Activated CD4-positive, alpha-beta T cell treated with anti-CD3 and anti-CD28 coated beads, Interleukin-2, amount 10 ng/mL, durations not matched to agents 7 days and 5 days (primary cell): ENCODE data around the gene BMS1. TPM values are rescaled to one million over a fixed set of nuclear protein-coding genes. Genes with fewer than 3 reads are reported as not detected.
"Not testable (repeated sequence)": the region's sequence is repeated elsewhere in the genome, so short reads cannot be mapped to it uniquely, and the experiment has no call there.

Source experiments
- CTCF ChIA-PET: fragments of 350-600 bp; sonication (Branson Sonifier 250); formaldehyde crosslinking; loops from one replicate; lab custom pipeline; 2021; ENCODE audit warnings: antibody characterized with exemption; lab: Charles Lee
- POLR2A ChIA-PET: fragments of 350-600 bp; sonication (Branson Sonifier 250); formaldehyde crosslinking; loops from one replicate; lab custom pipeline; 2021; ENCODE audit warnings: antibody characterized with exemption; lab: Charles Lee
- DNase-seq: peaks from one replicate; pipeline ENCODE4 v3.0.0-alpha.2; 2020
- H3K27ac Mint-ChIP-seq: one replicate; pipeline ENCODE4 v1.8.0; 2021; ENCODE audit warnings: mild to moderate bottlenecking, moderate library complexity, mixed read lengths
- H3K27me3 Mint-ChIP-seq: one replicate; pipeline ENCODE4 v1.8.0; 2021; ENCODE audit warnings: mixed read lengths
- H3K36me3 Mint-ChIP-seq: one replicate; pipeline ENCODE4 v1.8.0; 2021; ENCODE audit warnings: low read depth, mixed read lengths
- H3K4me1 Mint-ChIP-seq: one replicate; pipeline ENCODE4 v1.8.0; 2021; ENCODE audit warnings: mixed read lengths
- H3K4me3 Mint-ChIP-seq: one replicate; pipeline ENCODE4 v1.8.0; 2021; ENCODE audit warnings: mild to moderate bottlenecking, moderate library complexity, mixed read lengths
- H3K9me3 Mint-ChIP-seq: one replicate; pipeline ENCODE4 v1.8.0; 2021; ENCODE audit warnings: mixed read lengths
- total RNA-seq, 2 experiments: library from RNA; stranded (reverse); gene quantifications; one replicate each; pipeline ENCODE4 v1.2.3, GENCODE V29; 2021

Gene BMS1
- total RNA-seq, 2 experiments from 2014 or later, result 15.9 to 16.2 TPM

DNA sequence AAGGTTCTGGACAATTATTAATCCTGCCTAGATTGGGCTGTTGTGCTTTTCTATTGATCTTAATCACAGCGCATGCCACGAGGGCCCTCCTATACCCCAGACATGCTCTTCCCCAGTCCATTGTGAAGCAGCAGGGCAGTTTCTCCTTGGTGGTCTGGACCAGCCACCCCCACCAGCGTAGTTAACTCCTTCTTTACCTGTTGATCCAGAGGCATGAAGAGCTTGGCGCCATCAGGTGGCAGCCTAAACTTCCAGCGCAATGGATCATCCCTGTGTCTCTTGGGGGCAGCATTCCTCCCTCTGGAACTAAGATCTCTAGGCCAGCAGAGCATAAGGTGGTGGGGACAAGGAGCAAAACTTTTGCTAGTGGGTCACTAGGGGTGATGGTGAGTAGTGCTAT lies 62.2 kb downstream of the BMS1 start:
- H3K27ac Mint-ChIP-seq, CTCF ChIA-PET, DNase-seq, H3K9me3 Mint-ChIP-seq, H3K36me3 Mint-ChIP-seq, POLR2A ChIA-PET, H3K4me3 Mint-ChIP-seq, H3K4me1 Mint-ChIP-seq: not testable (repeated sequence)
- H3K27me3 Mint-ChIP-seq, result peaks cover 20% of the 10 kb centered on the region

DNA sequence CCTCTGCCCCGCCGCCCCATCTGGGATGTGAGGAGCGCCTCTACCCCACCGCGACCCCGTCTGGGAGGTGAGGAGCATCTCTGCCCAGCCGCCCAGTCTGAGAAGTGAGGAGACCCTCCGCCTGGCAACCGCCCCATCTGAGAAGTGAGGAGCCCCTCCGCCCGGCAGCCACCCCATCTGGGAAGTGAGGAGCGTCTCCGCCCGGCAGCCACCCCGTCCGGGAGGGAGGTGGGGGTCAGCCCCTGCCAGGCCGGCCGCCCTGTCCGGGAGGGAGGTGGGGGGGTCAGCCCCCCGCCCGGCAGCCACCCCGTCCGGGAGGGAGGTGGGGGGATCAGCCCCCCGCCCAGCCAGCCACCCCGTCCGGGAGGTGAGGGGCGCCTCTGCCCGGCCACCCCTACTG lies 64.7 kb downstream of the BMS1 start:
- POLR2A ChIA-PET, H3K36me3 Mint-ChIP-seq, H3K27ac Mint-ChIP-seq, H3K4me1 Mint-ChIP-seq, H3K4me3 Mint-ChIP-seq, CTCF ChIA-PET, DNase-seq, H3K9me3 Mint-ChIP-seq: not testable (repeated sequence)
- peaks cover 20% of the 10 kb centered on the region for H3K27me3 Mint-ChIP-seq

DNA sequence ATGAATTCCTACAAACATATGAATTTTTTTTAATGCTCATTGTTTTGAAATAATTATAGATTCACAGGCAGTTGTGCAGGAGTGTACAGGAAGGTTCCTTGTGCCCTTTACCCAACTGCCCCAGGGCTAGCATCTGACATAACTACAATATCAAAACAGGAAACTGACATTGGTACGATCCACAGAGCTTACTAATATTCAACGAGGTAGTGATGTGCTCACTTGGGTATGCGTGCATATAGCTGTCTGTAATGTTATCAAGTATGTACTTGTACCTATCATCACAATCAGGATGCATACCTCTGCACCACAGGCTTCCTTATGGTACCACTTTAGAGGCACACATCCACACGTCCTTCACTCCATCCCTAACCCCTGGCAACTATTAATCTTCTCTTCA lies 68.3 kb downstream of the BMS1 start:
- Mint-ChIP-seq H3K9me3 (no peaks in the 10 kb centered on the region), H3K27ac (no peak overlapping the region), H3K4me3 (no peak overlapping the region), H3K36me3 (no peaks in the 10 kb centered on the region), H3K4me1 (no peaks in the 10 kb centered on the region), H3K27me3 (peaks cover 37% of the 10 kb centered on the region)
- ChIA-PET POLR2A (no interaction called here), CTCF (no interaction called here)
- no peak for DNase-seq

DNA sequence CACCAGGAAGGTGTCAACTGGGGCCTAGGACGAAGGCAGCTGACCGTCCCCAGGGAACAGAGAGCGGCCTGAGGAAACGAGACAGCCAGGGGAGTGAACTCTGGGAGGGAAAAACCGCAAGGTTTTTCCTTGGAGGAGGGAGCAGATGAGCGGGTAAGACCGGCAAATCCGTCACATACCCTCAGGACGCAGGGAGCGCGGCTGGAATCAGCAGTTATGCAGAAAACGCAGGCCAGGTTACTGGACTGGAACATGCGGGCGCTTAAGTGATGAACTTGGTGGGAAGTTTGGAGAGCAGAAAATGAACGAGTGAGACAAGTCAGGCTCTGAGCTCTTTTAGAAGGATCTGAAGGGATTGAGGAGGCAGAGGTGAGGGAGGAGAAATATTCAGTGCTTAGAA lies 76.7 kb downstream of the BMS1 start:
- Mint-ChIP-seq H3K4me3 (no peak overlapping the region), H3K27me3 (peaks cover 44% of the 10 kb centered on the region), H3K36me3 (no peaks in the 10 kb centered on the region), H3K4me1 (no peaks in the 10 kb centered on the region), H3K27ac (no peak overlapping the region), H3K9me3 (no peaks in the 10 kb centered on the region)
- DNase-seq, result no peak
- ChIA-PET CTCF (no interaction called here), POLR2A (no interaction called here)

GRCh38 chr10:42860016-42860415 lies 77.4 kb downstream of the BMS1 start:
- H3K4me3 Mint-ChIP-seq, H3K36me3 Mint-ChIP-seq, H3K27ac Mint-ChIP-seq, DNase-seq, H3K9me3 Mint-ChIP-seq, POLR2A ChIA-PET, CTCF ChIA-PET, H3K4me1 Mint-ChIP-seq: not testable (repeated sequence)
- H3K27me3 Mint-ChIP-seq, result peaks cover 45% of the 10 kb centered on the region

- H3K4me1 Mint-ChIP-seq, H3K27ac Mint-ChIP-seq, DNase-seq, POLR2A ChIA-PET, CTCF ChIA-PET, H3K36me3 Mint-ChIP-seq, H3K9me3 Mint-ChIP-seq, H3K4me3 Mint-ChIP-seq: not testable (repeated sequence)
- peaks cover 38% of the 10 kb centered on the region for H3K27me3 Mint-ChIP-seq
Measured at GRCh38 chr10:42862801-42863200, 80.2 kb downstream of the BMS1 start.

- peaks cover 40% of the 10 kb centered on the region for H3K27me3 Mint-ChIP-seq
- ChIA-PET POLR2A (no interaction called here), CTCF (no interaction called here)
- no peak overlapping the region for H3K27ac Mint-ChIP-seq
- H3K4me3 Mint-ChIP-seq, result no peak overlapping the region
- DNase-seq, result no peak
- H3K4me1 Mint-ChIP-seq, result peaks cover 3% of the 10 kb centered on the region
- no peaks in the 10 kb centered on the region for H3K36me3 Mint-ChIP-seq
- H3K9me3 Mint-ChIP-seq, result no peaks in the 10 kb centered on the region
Measured at GRCh38 chr10:42864575-42864974, 82.0 kb downstream of the BMS1 start.

- CTCF ChIA-PET, result interaction anchor here (0.9 kb wide), 1 partner anchor 223 kb away, joined by 3 read pairs; no protein-coding TSS in a partner anchor
- Mint-ChIP-seq H3K4me3 (no peak overlapping the region), H3K27me3 (peaks cover 38% of the 10 kb centered on the region), H3K4me1 (peaks cover 3% of the 10 kb centered on the region), H3K27ac (no peak overlapping the region), H3K36me3 (no peaks in the 10 kb centered on the region), H3K9me3 (no peaks in the 10 kb centered on the region)
- POLR2A ChIA-PET, result no interaction called here
- no peak for DNase-seq
Measured at GRCh38 chr10:42865716-42866114, 83.1 kb downstream of the BMS1 start.

- CTCF ChIA-PET, result interaction anchor here (0.9 kb wide), 1 partner anchor 223 kb away, joined by 3 read pairs; no protein-coding TSS in a partner anchor
- Mint-ChIP-seq H3K9me3 (no peaks in the 10 kb centered on the region), H3K4me3 (no peak overlapping the region), H3K36me3 (no peaks in the 10 kb centered on the region), H3K4me1 (peaks cover 3% of the 10 kb centered on the region), H3K27ac (no peak overlapping the region), H3K27me3 (peaks cover 37% of the 10 kb centered on the region)
- POLR2A ChIA-PET, result no interaction called here
- peak; percentile 45 for DNase-seq
Measured at GRCh38 chr10:42866115-42866995, 83.8 kb downstream of the BMS1 start.

DNA sequence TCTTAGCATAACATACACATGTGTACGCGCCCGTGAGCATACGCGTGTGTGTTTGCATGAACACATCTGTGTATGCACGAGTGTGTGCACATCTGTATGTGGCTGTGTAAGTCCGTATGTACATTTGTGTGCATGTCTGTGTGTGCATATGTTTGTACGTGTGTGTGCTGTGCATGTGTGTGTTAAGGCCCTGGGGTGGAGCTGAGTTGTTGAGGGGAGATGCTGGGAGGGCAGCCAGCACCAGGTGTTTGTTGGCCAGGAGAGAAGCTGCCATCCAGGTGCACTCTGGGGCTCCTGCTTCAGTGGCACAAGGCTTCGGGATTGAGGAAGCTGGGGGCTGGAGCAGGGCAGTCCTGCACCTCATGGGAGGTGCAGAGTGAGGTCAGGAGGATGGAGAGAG lies 85.0 kb downstream of the BMS1 start:
- ChIA-PET CTCF (no interaction called here), POLR2A (no interaction called here)
- Mint-ChIP-seq H3K27ac (no peak overlapping the region), H3K36me3 (no peaks in the 10 kb centered on the region), H3K9me3 (no peaks in the 10 kb centered on the region), H3K27me3 (peaks cover 33% of the 10 kb centered on the region), H3K4me1 (peaks cover 3% of the 10 kb centered on the region), H3K4me3 (no peak overlapping the region)
- no peak for DNase-seq

- POLR2A ChIA-PET, result no interaction called here
- H3K27ac Mint-ChIP-seq, result no peak overlapping the region
- no peaks in the 10 kb centered on the region for H3K36me3 Mint-ChIP-seq
- no peak for DNase-seq
- no peaks in the 10 kb centered on the region for H3K9me3 Mint-ChIP-seq
- H3K4me1 Mint-ChIP-seq, result peaks cover 3% of the 10 kb centered on the region
- peaks cover 25% of the 10 kb centered on the region for H3K27me3 Mint-ChIP-seq
- no peak overlapping the region for H3K4me3 Mint-ChIP-seq
- CTCF ChIA-PET, result no interaction called here
Measured at GRCh38 chr10:42868530-42868929, 85.9 kb downstream of the BMS1 start.

DNA sequence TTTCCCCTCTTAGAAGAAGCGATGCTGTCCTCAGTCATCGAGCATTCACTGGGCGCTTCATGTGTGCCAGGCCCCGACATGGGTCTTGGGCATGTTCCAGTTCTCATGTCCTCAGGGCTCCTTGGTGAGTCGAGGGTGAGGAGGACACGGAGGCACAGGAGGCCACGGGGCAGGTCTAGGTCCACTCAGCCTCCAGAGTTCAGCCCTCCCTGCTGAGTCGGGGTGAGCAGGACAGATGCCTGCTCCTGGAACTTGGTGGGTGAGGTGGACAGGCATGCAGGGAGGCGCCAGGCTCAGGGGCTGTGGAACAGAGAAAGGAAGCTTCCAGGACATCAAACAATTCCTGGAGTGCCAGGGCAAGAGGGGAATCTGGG lies 87.4 kb downstream of the BMS1 start:
- ChIA-PET POLR2A (no interaction called here), CTCF (no interaction called here)
- peaks cover 11% of the 10 kb centered on the region for H3K27me3 Mint-ChIP-seq
- DNase-seq, result no peak
- H3K27ac Mint-ChIP-seq, result no peak overlapping the region
- H3K4me3 Mint-ChIP-seq, result no peak overlapping the region
- H3K9me3 Mint-ChIP-seq, result no peaks in the 10 kb centered on the region
- no peaks in the 10 kb centered on the region for H3K36me3 Mint-ChIP-seq
- H3K4me1 Mint-ChIP-seq, result peaks cover 3% of the 10 kb centered on the region

DNA sequence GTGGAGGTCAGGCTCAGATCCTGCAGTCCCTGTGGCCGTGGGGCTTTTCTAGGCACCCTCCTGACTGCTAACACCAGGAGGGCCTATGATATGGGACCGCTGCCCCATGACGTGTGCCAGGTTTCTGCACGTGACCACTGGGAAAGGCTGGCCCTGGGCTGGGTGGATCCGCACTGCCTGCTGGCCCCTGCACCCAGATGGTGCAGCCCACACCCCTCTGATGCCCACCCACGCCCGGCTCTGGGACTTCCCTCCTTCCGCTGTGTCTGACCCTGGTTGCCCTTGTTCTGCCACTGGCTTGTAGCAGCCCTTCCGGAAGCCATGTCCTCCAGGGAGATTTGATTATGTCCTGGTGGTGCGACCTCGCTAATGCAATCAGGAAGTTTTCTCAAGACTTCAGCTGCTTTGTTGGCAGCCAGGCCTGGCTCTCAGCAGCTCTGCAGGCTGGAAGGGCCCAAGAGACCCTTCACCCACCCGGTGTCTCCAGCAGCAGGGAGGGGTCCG lies 88.6 kb downstream of the BMS1 start:
- H3K4me1 Mint-ChIP-seq, POLR2A ChIA-PET, DNase-seq, H3K36me3 Mint-ChIP-seq, CTCF ChIA-PET, H3K9me3 Mint-ChIP-seq, H3K27me3 Mint-ChIP-seq, H3K4me3 Mint-ChIP-seq, H3K27ac Mint-ChIP-seq: not testable (repeated sequence)

GRCh38 chr10:42871823-42872222 lies 89.2 kb downstream of the BMS1 start:
- Mint-ChIP-seq H3K4me1 (peaks cover 3% of the 10 kb centered on the region), H3K27ac (no peak overlapping the region), H3K9me3 (no peaks in the 10 kb centered on the region), H3K4me3 (no peak overlapping the region), H3K27me3 (peaks cover 3% of the 10 kb centered on the region), H3K36me3 (no peaks in the 10 kb centered on the region)
- CTCF ChIA-PET, result no interaction called here
- DNase-seq, result no peak
- POLR2A ChIA-PET, result no interaction called here
